AG10803 (cell line): Measurements from ENCODE around the gene NR5A1.

Experiments
- DNase-seq: peaks from one replicate; pipeline ENCODE4 v3.0.0; 2010; ENCODE audit warnings: low read depth
- H3K4me3 ChIP-seq: 2 replicates; pipeline ENCODE4 v1.5.1; 2011; ENCODE audit warnings: mild to moderate bottlenecking, low read length, control low read depth
- CTCF ChIP-seq: conservative IDR thresholded peaks from 2 replicates; pipeline ENCODE4 v1.5.1; 2011; ENCODE audit warnings: mild to moderate bottlenecking, low read length, control low read depth, inconsistent platforms

NR5A1 gene

DNA sequence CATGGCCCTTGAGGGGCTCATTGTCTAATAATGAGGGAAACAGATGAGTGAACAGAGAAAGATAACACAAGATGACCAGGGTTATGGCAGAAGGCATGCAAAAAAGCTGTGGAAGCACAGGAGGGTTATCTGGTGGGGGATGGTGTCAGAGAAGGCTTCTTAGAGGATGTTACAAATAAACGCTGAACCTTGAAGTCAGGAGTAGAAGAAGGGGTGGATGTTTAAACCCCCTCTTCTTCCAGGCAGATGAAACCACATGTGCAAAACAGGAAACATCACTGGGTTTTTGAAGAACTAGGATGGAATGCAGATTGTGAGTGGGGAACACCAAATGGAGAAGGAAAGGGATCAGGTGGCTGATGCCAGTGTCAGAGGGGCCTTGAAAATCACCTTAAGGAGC lies 41.8 kb upstream of the NR5A1 start:
- no peak for DNase-seq
- H3K4me3 ChIP-seq, result no peak overlapping the region
- TF ChIP-seq CTCF, result no peak

GRCh38 chr9:124544535-124544934 lies 37.3 kb upstream of the NR5A1 start:
- no peak overlapping the region for H3K4me3 ChIP-seq
- no peak for DNase-seq
- TF ChIP-seq CTCF, result no peak

DNA sequence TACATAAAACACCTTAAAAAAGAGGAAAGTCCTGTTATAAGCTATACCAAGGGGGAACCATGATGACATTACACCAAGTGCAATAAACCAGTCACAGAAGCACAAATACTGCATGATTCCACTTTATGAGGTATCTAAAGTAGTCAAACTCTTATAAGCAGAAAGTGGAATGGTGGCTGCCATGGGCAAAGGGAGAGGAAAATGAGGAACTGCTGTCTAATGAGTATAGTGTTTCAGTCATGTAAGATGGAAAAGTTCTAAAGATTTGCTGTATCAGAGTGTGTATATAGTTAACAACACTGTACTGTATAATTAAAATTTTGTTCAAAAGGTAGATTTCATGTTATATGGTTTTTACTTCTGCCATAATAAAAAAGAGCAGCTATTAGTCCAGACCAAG lies 34.6 kb upstream of the NR5A1 start:
- no peak overlapping the region for H3K4me3 ChIP-seq
- no peak for DNase-seq
- TF ChIP-seq CTCF, result no peak

GRCh38 chr9:124537926-124538325 lies 30.7 kb upstream of the NR5A1 start:
- TF ChIP-seq CTCF, result no peak
- DNase-seq, result no peak

GRCh38 chr9:124535846-124536245 lies 28.6 kb upstream of the NR5A1 start:
- no peak for TF ChIP-seq CTCF
- DNase-seq, result no peak
- H3K4me3 ChIP-seq, result no peak overlapping the region

More at GRCh38 chr9:124537926-124538325, 30.7 kb upstream of the NR5A1 start:
- no peak overlapping the region for H3K4me3 ChIP-seq

- DNase-seq, result no peak
- no peak for TF ChIP-seq CTCF
- H3K4me3 ChIP-seq, result no peak overlapping the region
Measured at GRCh38 chr9:124532897-124533296, 25.7 kb upstream of the NR5A1 start.

DNA sequence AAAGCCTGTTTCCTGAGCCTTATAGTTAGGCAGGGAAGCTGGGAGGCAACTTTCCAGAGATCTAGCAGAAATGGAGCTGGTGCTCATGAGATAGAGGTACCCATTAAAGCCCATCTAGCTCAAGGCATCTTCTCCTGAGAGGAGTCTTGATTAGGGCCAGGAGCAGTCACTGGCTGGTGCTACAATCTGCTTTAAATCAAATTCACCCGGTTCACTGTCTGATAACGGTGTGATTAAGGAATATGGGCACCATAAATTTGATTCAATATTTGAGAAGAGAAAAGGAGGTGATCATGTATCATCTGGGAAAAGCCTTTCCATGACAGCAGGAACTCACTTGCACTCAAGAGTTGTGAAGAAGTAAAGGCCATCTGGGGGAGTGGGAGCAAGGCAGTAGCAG lies 23.9 kb upstream of the NR5A1 start:
- no peak for TF ChIP-seq CTCF
- no peak for DNase-seq
- H3K4me3 ChIP-seq, result no peak overlapping the region
